HG03025 (cell line): Measurements from ENCODE around the gene PHOSPHO1.

ENCODE experiments used
- ATAC-seq: cut with Tn5 transposase; IDR thresholded peaks from one replicate; pipeline ENCODE4 v1.9.1; 2021; ENCODE audit warnings: mild to moderate bottlenecking, moderate library complexity; ENCODE audit not compliant: unreplicated experiment, low FRiP score

PHOSPHO1 gene

GRCh38 chr17:49219987-49220386, 10.6 kb downstream of the PHOSPHO1 start:
- no peak for ATAC-seq

- no peak for ATAC-seq
Observed at GRCh38 chr17:49218941-49219913, 11.4 kb downstream of the PHOSPHO1 start.

GRCh38 chr17:49217651-49218413, 12.8 kb downstream of the PHOSPHO1 start:
- ATAC-seq = no peak

GRCh38 chr17:49216953-49217650, 13.5 kb downstream of the PHOSPHO1 start:
- no peak for ATAC-seq

DNA sequence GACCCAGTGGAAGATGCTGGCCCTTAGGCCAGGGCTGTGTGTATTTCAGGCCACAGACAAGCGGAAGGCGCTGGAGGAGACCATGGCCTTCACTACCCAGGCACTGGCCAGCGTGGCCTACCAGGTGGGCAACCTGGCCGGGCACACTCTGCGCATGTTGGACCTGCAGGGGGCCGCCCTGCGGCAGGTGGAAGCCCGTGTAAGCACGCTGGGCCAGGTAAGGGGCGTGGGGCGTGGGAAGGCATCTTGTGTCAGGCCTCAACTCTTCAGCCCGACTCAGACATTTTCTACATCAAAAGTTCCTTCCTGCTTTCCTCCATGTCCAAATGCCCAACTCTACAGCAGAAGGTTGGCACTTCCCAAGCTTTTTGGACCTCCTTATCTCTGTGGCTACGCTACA, 14.1 kb downstream of the PHOSPHO1 start:
- no peak for ATAC-seq

DNA sequence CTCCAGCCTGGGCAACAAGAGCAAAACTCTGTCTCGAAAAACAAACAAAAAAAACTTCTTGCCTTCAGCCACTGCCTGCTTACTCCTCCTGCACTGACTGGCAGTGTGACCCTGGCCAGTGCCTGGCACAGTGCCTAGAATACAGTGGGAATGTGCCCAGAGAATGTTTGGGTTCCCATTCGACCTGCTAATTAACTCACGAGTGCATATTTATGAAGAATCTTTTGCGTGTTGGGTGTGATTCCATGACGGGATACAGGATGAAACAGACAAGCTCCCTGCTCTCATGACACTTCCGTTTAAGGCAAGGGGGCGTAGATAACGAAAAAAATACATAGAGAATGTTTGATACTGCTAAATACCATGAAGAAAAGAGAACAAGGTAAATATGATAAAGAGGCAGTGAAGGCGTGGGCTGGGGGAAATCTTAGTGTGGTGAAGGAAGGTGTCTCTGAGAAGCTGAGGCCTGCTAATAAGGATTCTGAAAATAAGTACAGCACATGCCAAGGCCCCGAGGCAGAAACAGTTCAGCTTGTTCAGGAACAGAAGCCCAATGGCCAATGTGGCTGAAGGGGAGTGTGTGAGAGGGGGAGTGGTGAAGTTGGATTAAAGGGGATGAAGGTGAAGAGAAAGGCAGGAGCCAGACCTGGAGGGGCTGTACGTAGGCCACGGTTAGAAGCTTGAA, 15.8 kb downstream of the PHOSPHO1 start:
- no peak for ATAC-seq

GRCh38 chr17:49213847-49214246, 16.7 kb downstream of the PHOSPHO1 start:
- ATAC-seq = no peak

DNA sequence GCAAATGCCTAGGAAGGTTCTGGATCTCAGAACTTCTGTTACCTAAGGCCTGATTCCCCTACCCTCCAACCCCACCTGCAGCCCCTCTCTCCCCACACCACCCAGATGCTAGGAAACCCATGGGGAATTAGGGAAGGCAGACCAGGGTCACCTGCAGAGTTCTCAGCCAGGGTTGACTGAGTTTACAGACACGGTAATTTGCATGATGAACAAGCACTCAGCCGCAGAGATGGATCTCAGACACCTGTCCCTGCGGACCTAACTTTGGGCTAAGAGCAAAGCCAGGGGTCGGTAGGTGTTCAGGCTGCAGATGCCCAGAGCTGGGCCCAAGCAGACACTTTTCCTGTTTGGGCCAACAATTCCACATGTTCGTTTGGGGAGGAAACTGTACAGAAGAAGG, 17.2 kb downstream of the PHOSPHO1 start:
- no peak for ATAC-seq

DNA sequence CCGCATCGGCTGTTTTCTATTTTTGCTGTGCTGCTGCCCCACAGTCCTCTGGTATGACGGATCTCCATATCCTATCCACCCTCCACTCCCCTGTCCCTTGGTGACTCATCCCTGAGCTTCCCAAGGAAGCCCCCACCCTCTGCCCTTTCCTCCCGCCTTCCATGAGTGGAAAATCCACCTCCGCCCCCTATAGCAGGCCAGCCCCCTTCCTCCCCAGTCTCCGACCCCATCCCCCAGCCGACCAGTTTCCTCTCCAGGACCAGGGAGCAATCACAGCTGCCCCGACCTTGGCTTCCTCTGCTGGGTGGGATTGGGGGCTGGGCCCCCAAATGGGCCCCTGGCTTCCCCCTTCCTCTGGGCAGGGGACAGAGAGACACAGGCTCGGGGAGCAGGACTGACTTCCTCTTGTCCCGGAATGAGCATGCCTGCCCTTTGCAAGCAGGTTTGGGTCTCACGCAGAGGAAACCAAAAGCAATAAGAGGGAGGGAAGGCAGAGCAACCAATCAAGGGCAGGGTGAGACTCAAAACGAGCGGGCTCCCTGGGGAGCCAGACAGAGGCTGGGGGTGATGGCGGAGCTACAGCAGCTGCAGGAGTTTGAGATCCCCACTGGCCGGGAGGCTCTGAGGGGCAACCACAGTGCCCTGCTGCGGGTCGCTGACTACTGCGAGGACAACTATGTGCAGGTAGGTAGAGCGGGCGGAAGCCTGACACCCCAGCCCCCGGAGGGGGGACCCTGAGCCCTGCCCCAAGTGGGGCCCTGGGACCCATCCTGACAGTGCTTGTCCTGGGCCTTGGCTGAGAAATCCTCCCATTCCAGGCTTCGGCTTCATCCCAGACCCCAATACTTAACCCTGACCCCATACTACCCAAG, 20.2 kb downstream of the PHOSPHO1 start, which contains the start of the genes ABI3 and GNGT2:
Gene ABI3 (plus strand): TSS at position 550 of the 872 bp plus-strand sequence. CDS start 18 bp downstream, at position 568.
Gene GNGT2 (minus strand): TSS at position 417 of the 872 bp plus-strand sequence. CDS start 3,152 bp downstream, outside the sequence.
- peak; percentile 40 for ATAC-seq

GRCh38 chr17:49209061-49209571, 21.5 kb downstream of the PHOSPHO1 start:
- ATAC-seq = no peak

DNA sequence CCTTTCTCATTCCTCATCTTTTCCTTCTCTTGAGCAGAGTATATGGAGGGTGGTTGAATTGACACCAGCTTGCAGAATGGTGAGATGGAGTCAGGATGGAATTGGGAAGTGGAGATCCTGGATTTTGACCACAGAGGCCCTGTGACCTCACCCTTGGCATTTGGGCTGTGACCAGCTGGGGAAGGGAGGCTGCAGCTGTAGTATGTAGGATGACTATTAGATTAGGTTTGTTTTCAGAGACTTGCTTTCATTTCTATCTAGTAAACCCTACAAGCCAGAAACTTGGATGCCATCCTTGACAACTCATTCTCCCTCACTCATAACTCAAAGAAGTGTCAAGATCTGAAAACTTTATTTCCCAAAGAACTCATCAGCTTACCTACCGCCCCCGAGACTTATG, 26.1 kb downstream of the PHOSPHO1 start:
- ATAC-seq = no peak

GRCh38 chr17:49203796-49204195, 26.8 kb downstream of the PHOSPHO1 start:
- ATAC-seq = no peak

GRCh38 chr17:49201481-49201927, 29.1 kb downstream of the PHOSPHO1 start:
- no peak for ATAC-seq

GRCh38 chr17:49200423-49201083, 30.0 kb downstream of the PHOSPHO1 start:
- ATAC-seq = no peak

- ATAC-seq = no peak
Observed at GRCh38 chr17:49198211-49198610, 32.4 kb downstream of the PHOSPHO1 start.

DNA sequence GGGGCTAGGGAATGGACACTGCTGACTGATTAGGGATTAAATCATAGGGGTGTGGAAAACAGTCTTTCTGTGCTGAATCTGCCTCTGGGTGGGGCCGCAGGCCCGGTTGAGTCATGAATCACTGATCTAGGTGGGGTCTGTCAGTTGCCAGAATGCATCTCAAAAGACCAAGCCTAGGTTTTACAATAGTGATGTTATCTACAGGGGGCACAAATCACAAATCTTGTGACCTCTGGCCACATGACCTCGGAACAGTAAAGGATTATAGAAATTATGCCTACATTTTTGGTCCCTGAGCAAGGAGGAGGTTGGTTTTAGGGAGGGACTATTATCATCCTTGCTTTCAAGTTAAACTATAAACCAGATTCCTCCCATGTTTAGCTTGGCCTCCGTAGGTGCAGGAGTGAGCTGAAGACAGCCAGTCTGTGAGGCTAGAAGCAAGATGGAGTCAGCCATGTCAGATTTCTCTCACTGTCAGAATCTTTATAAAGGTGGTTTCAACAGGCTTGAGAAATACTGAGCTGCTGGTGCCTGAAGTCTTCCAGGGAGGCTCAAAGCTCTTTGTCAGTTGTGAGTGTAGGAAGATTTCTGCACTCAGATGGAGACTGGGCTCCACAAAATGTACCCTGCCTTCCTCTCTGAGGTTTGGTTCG, 33.1 kb downstream of the PHOSPHO1 start:
- ATAC-seq = no peak

DNA sequence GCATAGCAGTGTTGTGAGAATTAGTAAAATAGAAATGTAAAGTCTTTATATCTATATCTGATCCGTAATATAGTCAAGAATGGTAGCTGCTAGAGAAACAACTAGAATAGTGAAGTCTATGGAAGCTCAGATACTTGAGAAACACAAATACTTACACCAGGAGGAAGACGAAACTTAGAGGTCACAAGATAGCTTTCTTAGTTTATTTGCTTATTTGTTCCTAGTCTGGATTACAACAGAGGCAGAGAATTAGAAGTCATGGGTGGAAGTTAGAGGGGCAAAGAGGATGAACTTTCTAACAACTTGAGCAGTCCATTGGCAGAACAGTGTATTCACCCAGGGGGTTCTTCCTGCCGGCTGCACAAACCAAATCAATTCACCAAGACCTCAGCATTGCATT, 34.1 kb downstream of the PHOSPHO1 start:
- ATAC-seq = no peak

DNA sequence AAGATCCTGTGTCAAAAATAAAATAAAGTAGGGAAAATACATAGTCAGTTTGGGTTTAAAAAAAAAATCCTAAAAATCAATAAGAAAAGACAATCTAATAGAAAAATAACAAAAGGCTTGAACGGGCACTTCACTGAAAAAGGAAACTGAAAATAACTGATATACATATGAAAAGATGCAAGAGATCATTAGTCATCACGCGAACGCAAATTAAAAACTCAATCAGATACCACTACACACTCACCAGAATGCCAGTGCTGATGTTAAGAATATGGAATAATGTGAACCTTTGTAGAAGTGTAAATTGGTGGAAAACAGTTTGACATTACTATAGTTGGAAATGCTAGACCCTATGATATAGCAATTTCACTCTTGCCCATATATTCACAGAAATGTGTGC, 34.8 kb downstream of the PHOSPHO1 start:
- ATAC-seq = no peak
